CD4-positive, CD25-positive, alpha-beta regulatory T cell (primary cell): ENCODE measurements around the gene GIMAP2. TPM values are rescaled to one million over a fixed set of nuclear protein-coding genes. Genes with fewer than 3 reads are reported as not detected.
A peak's percentile ranks its signal among the peaks of the same experiment; 100 is the strongest.
"Not testable (repeated sequence)": the region's sequence is repeated elsewhere in the genome, so short reads cannot be mapped to it uniquely, and the experiment has no call there.

Source experiments
- ATAC-seq, 2 donors: fragments of 150-1000 bp; cut with Tn5 transposase; one replicate each; pipeline ENCODE4 v1.10.0; 2021; ENCODE audit warnings: low read depth in 2 of 2, moderate number of reproducible peaks in 2 of 2, moderate library complexity in 1 of 2
- DNase-seq, 3 donors: peaks; one replicate each; pipeline versions ENCODE4 v3.0.0 to v3.0.0-alpha.2; 2012 to 2022; ENCODE audit warnings: mixed read lengths in 1 of 3
- H3K27ac ChIP-seq: one replicate; pipeline ENCODE4 v1.7.0; 2013; ENCODE audit warnings: mild to moderate bottlenecking, low read length; ENCODE audit not compliant: insufficient read depth, poor library complexity, severe bottlenecking
- H3K27me3 ChIP-seq: one replicate; pipeline ENCODE4 v1.7.0; 2013; ENCODE audit warnings: low read length; ENCODE audit not compliant: control insufficient read depth, insufficient read depth
- H3K36me3 ChIP-seq: one replicate; pipeline ENCODE4 v1.7.0; 2013; ENCODE audit warnings: mild to moderate bottlenecking, low read length, moderate library complexity; ENCODE audit not compliant: control insufficient read depth, insufficient read depth
- H3K4me1 ChIP-seq: 2 replicates; pipeline ENCODE4 v1.7.0; 2013; ENCODE audit warnings: mild to moderate bottlenecking, low read length; ENCODE audit not compliant: insufficient read depth, control insufficient read depth, poor library complexity, severe bottlenecking
- H3K4me3 ChIP-seq: one replicate; pipeline ENCODE4 v1.7.0; 2013; ENCODE audit warnings: low read depth, mild to moderate bottlenecking, low read length, moderate library complexity
- H3K9me3 ChIP-seq, 2 experiments: 1 replicate in 1 of 2; 2 replicates in 1 of 2; pipeline ENCODE4 v1.7.0; 2013; ENCODE audit warnings: low read length in 2 of 2, mild to moderate bottlenecking in 1 of 2, moderate library complexity in 1 of 2; ENCODE audit not compliant: control insufficient read depth in 2 of 2
- H3K27ac Mint-ChIP-seq, 3 donors: one replicate each; pipeline ENCODE4 v1.8.0; 2020 to 2022; ENCODE audit warnings: mild to moderate bottlenecking in 3 of 3, mixed read lengths in 3 of 3, moderate library complexity in 2 of 3
- H3K27me3 Mint-ChIP-seq: one replicate; pipeline ENCODE4 v1.8.0; 2022; ENCODE audit warnings: mild to moderate bottlenecking, mixed read lengths
- H3K36me3 Mint-ChIP-seq: one replicate; pipeline ENCODE4 v1.8.0; 2020; ENCODE audit warnings: mixed read lengths
- H3K4me1 Mint-ChIP-seq, 4 donors: one replicate each; pipeline ENCODE4 v1.8.0; 2020 to 2022; ENCODE audit warnings: mixed read lengths in 4 of 4, mild to moderate bottlenecking in 1 of 4
- H3K4me3 Mint-ChIP-seq, 4 donors: one replicate each; pipeline ENCODE4 v1.8.0; 2020 to 2022; ENCODE audit warnings: mild to moderate bottlenecking in 4 of 4, mixed read lengths in 4 of 4, moderate library complexity in 3 of 4
- H3K9me3 Mint-ChIP-seq, 7 donors: one replicate each; pipeline ENCODE4 v1.8.0; 2020 to 2022; ENCODE audit warnings: mixed read lengths in 7 of 7, mild to moderate bottlenecking in 3 of 7, moderate library complexity in 2 of 7
- polyA plus RNA-seq, 4 donors: library from polyadenylated mRNA; unstranded; fragments of 300-500 nt; fragmentation: Illumina TruSeq; gene quantifications; one replicate each; pipeline ENCODE4 v1.2.3, GENCODE V29; 2021
- total RNA-seq: library from RNA; stranded (reverse); gene quantifications from one replicate; pipeline ENCODE4 v1.2.3, GENCODE V29; 2022

The GIMAP2 gene
- total and polyA plus RNA-seq, 5 donors from 2014 or later: 79.0 to 142 (median 95.1) TPM

GRCh38 chr7:150656047-150656446 is 29.5 kb upstream of the GIMAP2 start:
- H3K9me3 Mint-ChIP-seq: peaks cover 3 to 28% (median 8%) of the 10 kb centered on the region in 7 donors
- H3K4me3 Mint-ChIP-seq: no peak overlapping the region
- Histone ChIP-seq H3K4me3 (no peak overlapping the region), H3K27me3 (no peaks in the 10 kb centered on the region), H3K4me1 (no peaks in the 10 kb centered on the region), H3K9me3 (peaks cover 5 to 11% of the 10 kb centered on the region in 2 experiments), H3K27ac (no peak overlapping the region), H3K36me3 (no peaks in the 10 kb centered on the region)
- peaks cover 11% of the 10 kb centered on the region for H3K36me3 Mint-ChIP-seq
- H3K27ac Mint-ChIP-seq: no peak overlapping the region
- no peaks in the 10 kb centered on the region for H3K27me3 Mint-ChIP-seq
- ATAC-seq (no peak), DNase-seq (no peak)
- peaks cover 12 to 38% (median 19%) of the 10 kb centered on the region in 4 donors for H3K4me1 Mint-ChIP-seq

GRCh38 chr7:150657526-150657925 is 28.0 kb upstream of the GIMAP2 start:
- H3K4me3 ChIP-seq: no peak overlapping the region
- no peak for DNase-seq
- no peak for ATAC-seq
- no peaks in the 10 kb centered on the region for H3K36me3 ChIP-seq
- no peak overlapping the region for H3K27ac ChIP-seq
- Mint-ChIP-seq H3K4me1 (peaks cover 17 to 46% (median 27%) of the 10 kb centered on the region in 4 donors), H3K27me3 (no peaks in the 10 kb centered on the region), H3K4me3 (peak overlapping the region in 1 of 4 donors; percentile 49), H3K36me3 (peaks cover 6% of the 10 kb centered on the region), H3K27ac (peak overlapping the region in 1 of 3 donors; percentile 29), H3K9me3 (peaks cover 3 to 17% (median 4%) of the 10 kb centered on the region in 7 donors)
- H3K9me3 ChIP-seq: peaks cover 5 to 11% of the 10 kb centered on the region in 2 experiments
- peaks cover 8% of the 10 kb centered on the region for H3K4me1 ChIP-seq
- no peaks in the 10 kb centered on the region for H3K27me3 ChIP-seq

GRCh38 chr7:150660939-150661613 is 24.4 kb upstream of the GIMAP2 start:
- Histone ChIP-seq H3K27me3 (no peaks in the 10 kb centered on the region), H3K36me3 (no peaks in the 10 kb centered on the region), H3K27ac (no peak overlapping the region), H3K9me3 (peaks cover 5 to 11% of the 10 kb centered on the region in 2 experiments), H3K4me1 (peaks cover 43% of the 10 kb centered on the region), H3K4me3 (no peak overlapping the region)
- H3K4me3 Mint-ChIP-seq: peak overlapping the region in 1 of 4 donors; percentile 58
- peak overlapping the region; percentile 1 to 65 (median 59) for H3K27ac Mint-ChIP-seq
- ATAC-seq: no peak
- H3K27me3 Mint-ChIP-seq: no peaks in the 10 kb centered on the region
- peaks cover 2% of the 10 kb centered on the region for H3K36me3 Mint-ChIP-seq
- no peak for DNase-seq
- peaks cover 0 to 12% (median 5%) of the 10 kb centered on the region in 7 donors for H3K9me3 Mint-ChIP-seq
- peaks cover 14 to 66% (median 54%) of the 10 kb centered on the region in 4 donors for H3K4me1 Mint-ChIP-seq

GRCh38 chr7:150662821-150663220 is 22.7 kb upstream of the GIMAP2 start:
- peaks cover 14 to 77% (median 62%) of the 10 kb centered on the region in 4 donors for H3K4me1 Mint-ChIP-seq
- peak overlapping the region; percentile 30 for H3K27ac ChIP-seq
- not testable (repeated sequence) for H3K9me3 ChIP-seq, H3K4me3 ChIP-seq, H3K36me3 ChIP-seq, DNase-seq, ATAC-seq, H3K9me3 Mint-ChIP-seq, H3K27me3 Mint-ChIP-seq, H3K36me3 Mint-ChIP-seq, H3K27me3 ChIP-seq
- peaks cover 61% of the 10 kb centered on the region for H3K4me1 ChIP-seq
- peak overlapping the region; percentile 94 to 98 (median 95) for H3K27ac Mint-ChIP-seq
- peak overlapping the region in 3 of 4 donors; percentile 67 to 91 (median 79) for H3K4me3 Mint-ChIP-seq

- peak; percentile 60 to 65 for ATAC-seq
- Mint-ChIP-seq H3K4me3 (peak overlapping the region; percentile 63 to 81 (median 78)), H3K9me3 (peaks cover 0 to 5% (median under 1%) of the 10 kb centered on the region in 7 donors)
Observed at GRCh38 chr7:150663802-150664494, 21.6 kb upstream of the GIMAP2 start.

GRCh38 chr7:150665089-150665748 is 20.3 kb upstream of the GIMAP2 start:
- ATAC-seq: no peak
- H3K36me3 Mint-ChIP-seq: peaks cover 4% of the 10 kb centered on the region
- no peak for DNase-seq
- H3K4me1 Mint-ChIP-seq: peaks cover 25 to 95% (median 76%) of the 10 kb centered on the region in 4 donors
- no peaks in the 10 kb centered on the region for H3K36me3 ChIP-seq
- no peaks in the 10 kb centered on the region for H3K27me3 Mint-ChIP-seq
- peak overlapping the region in 3 of 4 donors; percentile 71 to 81 (median 77) for H3K4me3 Mint-ChIP-seq
- peak overlapping the region; percentile 58 for H3K4me3 ChIP-seq
- H3K4me1 ChIP-seq: peaks cover 83% of the 10 kb centered on the region
- no peaks in the 10 kb centered on the region for H3K9me3 ChIP-seq
- no peaks in the 10 kb centered on the region for H3K27me3 ChIP-seq
- peak overlapping the region; percentile 94 to 98 (median 95) for H3K27ac Mint-ChIP-seq
- H3K27ac ChIP-seq: peak overlapping the region; percentile 75
- H3K9me3 Mint-ChIP-seq: peaks cover 0 to 5% (median 0%) of the 10 kb centered on the region in 7 donors

More at GRCh38 chr7:150663802-150664494, 21.6 kb upstream of the GIMAP2 start:
- peak overlapping the region; percentile 75 for H3K27ac ChIP-seq
- no peaks in the 10 kb centered on the region for H3K36me3 ChIP-seq
- H3K4me3 ChIP-seq: peak overlapping the region; percentile 58
- Mint-ChIP-seq H3K36me3 (peaks cover 3% of the 10 kb centered on the region), H3K27ac (peak overlapping the region; percentile 94 to 98 (median 95)), H3K27me3 (no peaks in the 10 kb centered on the region), H3K4me1 (peaks cover 21 to 88% (median 70%) of the 10 kb centered on the region in 4 donors)
- peak in 2 of 3 donors; percentile 40 to 93 for DNase-seq
- H3K9me3 ChIP-seq: no peaks in the 10 kb centered on the region
- H3K27me3 ChIP-seq: no peaks in the 10 kb centered on the region
- H3K4me1 ChIP-seq: peaks cover 72% of the 10 kb centered on the region

GRCh38 chr7:150665896-150666295 is 19.6 kb upstream of the GIMAP2 start:
- no peak for DNase-seq
- ATAC-seq: no peak

More at GRCh38 chr7:150665896-150666295, 19.6 kb upstream of the GIMAP2 start:
- Mint-ChIP-seq H3K9me3 (peaks cover 0 to 5% (median 0%) of the 10 kb centered on the region in 7 donors), H3K4me1 (peaks cover 20 to 94% (median 77%) of the 10 kb centered on the region in 4 donors), H3K27me3 (no peaks in the 10 kb centered on the region), H3K27ac (peak overlapping the region; percentile 94 to 98 (median 95)), H3K36me3 (peaks cover 4% of the 10 kb centered on the region), H3K4me3 (peak overlapping the region in 3 of 4 donors; percentile 63 to 71 (median 65))
- peak overlapping the region; percentile 75 for H3K27ac ChIP-seq
- H3K27me3 ChIP-seq: no peaks in the 10 kb centered on the region
- H3K36me3 ChIP-seq: no peaks in the 10 kb centered on the region
- peaks cover 90% of the 10 kb centered on the region for H3K4me1 ChIP-seq
- H3K9me3 ChIP-seq: no peaks in the 10 kb centered on the region
- H3K4me3 ChIP-seq: peak overlapping the region; percentile 58
